HG03025 (cell line): ENCODE data around the gene SLC41A3.

Experiments used
- ATAC-seq: cut with Tn5 transposase; IDR thresholded peaks from one replicate; pipeline ENCODE4 v1.9.1; 2021; ENCODE audit warnings: mild to moderate bottlenecking, moderate library complexity; ENCODE audit not compliant: unreplicated experiment, low FRiP score

Gene SLC41A3

GRCh38 chr3:126083913-126084767 is at the start of gene SLC41A3:
Gene SLC41A3 (minus strand): TSS chr3:126084124. CDS start chr3:126068219, 15,905 bp downstream.
- ATAC-seq: peak; percentile 92

- ATAC-seq: no peak
Observed at GRCh38 chr3:126133606-126134005, 49.7 kb upstream of the SLC41A3 start.

GRCh38 chr3:126132751-126133511 is 49.0 kb upstream of the SLC41A3 start:
- no peak for ATAC-seq

- ATAC-seq: no peak
Observed at GRCh38 chr3:126131881-126132750, 48.2 kb upstream of the SLC41A3 start.

- no peak for ATAC-seq
Observed at GRCh38 chr3:126130981-126131745, 47.2 kb upstream of the SLC41A3 start.

GRCh38 chr3:126130081-126130855 is 46.3 kb upstream of the SLC41A3 start:
- no peak for ATAC-seq

GRCh38 chr3:126129398-126129891 is 45.5 kb upstream of the SLC41A3 start:
- ATAC-seq: no peak

- ATAC-seq: no peak
Observed at GRCh38 chr3:126128504-126129397, 44.8 kb upstream of the SLC41A3 start.

GRCh38 chr3:126127904-126128303 is 44.0 kb upstream of the SLC41A3 start:
- no peak for ATAC-seq

- ATAC-seq: no peak
Observed at GRCh38 chr3:126127452-126127851, 43.5 kb upstream of the SLC41A3 start.

- ATAC-seq: no peak
Observed at GRCh38 chr3:126126811-126127431, 43.0 kb upstream of the SLC41A3 start.

- ATAC-seq: no peak
Observed at GRCh38 chr3:126126286-126126685, 42.4 kb upstream of the SLC41A3 start.

GRCh38 chr3:126125781-126126251 is 41.9 kb upstream of the SLC41A3 start:
- no peak for ATAC-seq

- ATAC-seq: no peak
Observed at GRCh38 chr3:126125341-126125740, 41.4 kb upstream of the SLC41A3 start.

- ATAC-seq: no peak
Observed at GRCh38 chr3:126124896-126125295, 41.0 kb upstream of the SLC41A3 start.

GRCh38 chr3:126124148-126124868 is 40.4 kb upstream of the SLC41A3 start:
- ATAC-seq: no peak

GRCh38 chr3:126121632-126122031 is 37.7 kb upstream of the SLC41A3 start:
- ATAC-seq: no peak
